ENCODE data around the gene RND3. TPM values are rescaled to one million over a fixed set of nuclear protein-coding genes. Genes with fewer than 3 reads are reported as not detected.

Gene RND3
- total and polyA plus RNA-seq, 2 of the 13 experiments (the other 11 are each of a cell fraction or from before 2014, with no cell fraction given) = 0.13 to 0.42 TPM

DNA sequence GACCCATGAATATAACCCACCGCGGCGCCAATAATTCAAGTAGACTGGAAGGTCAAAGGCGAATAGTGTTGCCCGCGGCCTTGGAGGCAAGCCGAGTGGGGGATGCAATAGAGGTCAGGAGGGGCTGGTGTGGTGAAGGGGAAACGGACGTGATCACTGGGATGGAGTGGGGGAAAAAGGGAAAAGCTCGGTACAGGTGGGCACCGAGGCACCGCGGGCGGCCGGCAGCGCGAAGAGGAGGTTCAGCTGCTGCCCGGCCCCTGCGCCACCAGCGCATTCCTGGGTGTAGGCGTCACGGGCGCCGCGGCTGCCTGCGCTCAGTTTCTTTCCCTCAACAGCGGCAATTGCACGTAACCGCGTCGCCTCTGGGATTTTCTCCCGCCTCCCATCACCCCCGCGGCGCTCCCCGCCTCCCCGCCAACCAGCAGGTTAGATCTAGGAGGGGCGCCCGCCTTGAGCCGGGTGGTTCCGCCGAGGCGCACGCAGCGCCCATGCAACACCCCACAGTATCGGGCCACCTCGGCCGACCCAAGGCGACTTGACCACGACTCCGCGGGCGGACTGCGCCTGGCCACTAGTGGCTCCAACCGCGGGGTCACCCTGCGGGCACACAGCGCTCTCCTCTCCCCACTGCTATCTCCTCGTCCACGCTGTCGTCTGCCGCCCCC lies 1.5 kb downstream of the RND3 start (continued):
- TF ChIP-seq, protein P1, sequence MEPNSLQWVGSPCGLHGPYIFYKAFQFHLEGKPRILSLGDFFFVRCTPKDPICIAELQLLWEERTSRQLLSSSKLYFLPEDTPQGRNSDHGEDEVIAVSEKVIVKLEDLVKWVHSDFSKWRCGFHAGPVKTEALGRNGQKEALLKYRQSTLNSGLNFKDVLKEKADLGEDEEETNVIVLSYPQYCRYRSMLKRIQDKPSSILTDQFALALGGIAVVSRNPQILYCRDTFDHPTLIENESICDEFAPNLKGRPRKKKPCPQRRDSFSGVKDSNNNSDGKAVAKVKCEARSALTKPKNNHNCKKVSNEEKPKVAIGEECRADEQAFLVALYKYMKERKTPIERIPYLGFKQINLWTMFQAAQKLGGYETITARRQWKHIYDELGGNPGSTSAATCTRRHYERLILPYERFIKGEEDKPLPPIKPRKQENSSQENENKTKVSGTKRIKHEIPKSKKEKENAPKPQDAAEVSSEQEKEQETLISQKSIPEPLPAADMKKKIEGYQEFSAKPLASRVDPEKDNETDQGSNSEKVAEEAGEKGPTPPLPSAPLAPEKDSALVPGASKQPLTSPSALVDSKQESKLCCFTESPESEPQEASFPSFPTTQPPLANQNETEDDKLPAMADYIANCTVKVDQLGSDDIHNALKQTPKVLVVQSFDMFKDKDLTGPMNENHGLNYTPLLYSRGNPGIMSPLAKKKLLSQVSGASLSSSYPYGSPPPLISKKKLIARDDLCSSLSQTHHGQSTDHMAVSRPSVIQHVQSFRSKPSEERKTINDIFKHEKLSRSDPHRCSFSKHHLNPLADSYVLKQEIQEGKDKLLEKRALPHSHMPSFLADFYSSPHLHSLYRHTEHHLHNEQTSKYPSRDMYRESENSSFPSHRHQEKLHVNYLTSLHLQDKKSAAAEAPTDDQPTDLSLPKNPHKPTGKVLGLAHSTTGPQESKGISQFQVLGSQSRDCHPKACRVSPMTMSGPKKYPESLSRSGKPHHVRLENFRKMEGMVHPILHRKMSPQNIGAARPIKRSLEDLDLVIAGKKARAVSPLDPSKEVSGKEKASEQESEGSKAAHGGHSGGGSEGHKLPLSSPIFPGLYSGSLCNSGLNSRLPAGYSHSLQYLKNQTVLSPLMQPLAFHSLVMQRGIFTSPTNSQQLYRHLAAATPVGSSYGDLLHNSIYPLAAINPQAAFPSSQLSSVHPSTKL (CRISPR knock-in tag; IDR thresholded peaks at IDR 0.05) = no peak
- TF ChIP-seq ZFP1 (CRISPR knock-in tag; IDR thresholded peaks at IDR 0.05) = no peak
- TF ChIP-seq TSC22D2 (CRISPR knock-in tag; IDR thresholded peaks at IDR 0.05; ENCODE audit: borderline replicate concordance) = no peak
- TF ChIP-seq, protein P2, sequence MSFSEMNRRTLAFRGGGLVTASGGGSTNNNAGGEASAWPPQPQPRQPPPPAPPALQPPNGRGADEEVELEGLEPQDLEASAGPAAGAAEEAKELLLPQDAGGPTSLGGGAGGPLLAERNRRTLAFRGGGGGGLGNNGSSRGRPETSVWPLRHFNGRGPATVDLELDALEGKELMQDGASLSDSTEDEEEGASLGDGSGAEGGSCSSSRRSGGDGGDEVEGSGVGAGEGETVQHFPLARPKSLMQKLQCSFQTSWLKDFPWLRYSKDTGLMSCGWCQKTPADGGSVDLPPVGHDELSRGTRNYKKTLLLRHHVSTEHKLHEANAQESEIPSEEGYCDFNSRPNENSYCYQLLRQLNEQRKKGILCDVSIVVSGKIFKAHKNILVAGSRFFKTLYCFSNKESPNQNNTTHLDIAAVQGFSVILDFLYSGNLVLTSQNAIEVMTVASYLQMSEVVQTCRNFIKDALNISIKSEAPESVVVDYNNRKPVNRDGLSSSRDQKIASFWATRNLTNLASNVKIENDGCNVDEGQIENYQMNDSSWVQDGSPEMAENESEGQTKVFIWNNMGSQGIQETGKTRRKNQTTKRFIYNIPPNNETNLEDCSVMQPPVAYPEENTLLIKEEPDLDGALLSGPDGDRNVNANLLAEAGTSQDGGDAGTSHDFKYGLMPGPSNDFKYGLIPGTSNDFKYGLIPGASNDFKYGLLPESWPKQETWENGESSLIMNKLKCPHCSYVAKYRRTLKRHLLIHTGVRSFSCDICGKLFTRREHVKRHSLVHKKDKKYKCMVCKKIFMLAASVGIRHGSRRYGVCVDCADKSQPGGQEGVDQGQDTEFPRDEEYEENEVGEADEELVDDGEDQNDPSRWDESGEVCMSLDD (CRISPR knock-in tag; IDR thresholded peaks at IDR 0.05; ENCODE audit: borderline replicate concordance) = no peak
- TF ChIP-seq ZNF615 (CRISPR knock-in tag; IDR thresholded peaks at IDR 0.05; ENCODE audit: borderline replicate concordance) = no peak
- TF ChIP-seq TBL1XR1 (IDR thresholded peaks at IDR 0.05; ENCODE audit: borderline replicate concordance, low read length, partially characterized antibody) = no peak
- no peak for TF ChIP-seq ZNF431 (CRISPR knock-in tag; IDR thresholded peaks at IDR 0.05; ENCODE audit: borderline replicate concordance, low read depth)
- no peak for TF ChIP-seq ZBTB7A (CRISPR knock-in tag; IDR thresholded peaks at IDR 0.05)
- TF ChIP-seq, protein P3, sequence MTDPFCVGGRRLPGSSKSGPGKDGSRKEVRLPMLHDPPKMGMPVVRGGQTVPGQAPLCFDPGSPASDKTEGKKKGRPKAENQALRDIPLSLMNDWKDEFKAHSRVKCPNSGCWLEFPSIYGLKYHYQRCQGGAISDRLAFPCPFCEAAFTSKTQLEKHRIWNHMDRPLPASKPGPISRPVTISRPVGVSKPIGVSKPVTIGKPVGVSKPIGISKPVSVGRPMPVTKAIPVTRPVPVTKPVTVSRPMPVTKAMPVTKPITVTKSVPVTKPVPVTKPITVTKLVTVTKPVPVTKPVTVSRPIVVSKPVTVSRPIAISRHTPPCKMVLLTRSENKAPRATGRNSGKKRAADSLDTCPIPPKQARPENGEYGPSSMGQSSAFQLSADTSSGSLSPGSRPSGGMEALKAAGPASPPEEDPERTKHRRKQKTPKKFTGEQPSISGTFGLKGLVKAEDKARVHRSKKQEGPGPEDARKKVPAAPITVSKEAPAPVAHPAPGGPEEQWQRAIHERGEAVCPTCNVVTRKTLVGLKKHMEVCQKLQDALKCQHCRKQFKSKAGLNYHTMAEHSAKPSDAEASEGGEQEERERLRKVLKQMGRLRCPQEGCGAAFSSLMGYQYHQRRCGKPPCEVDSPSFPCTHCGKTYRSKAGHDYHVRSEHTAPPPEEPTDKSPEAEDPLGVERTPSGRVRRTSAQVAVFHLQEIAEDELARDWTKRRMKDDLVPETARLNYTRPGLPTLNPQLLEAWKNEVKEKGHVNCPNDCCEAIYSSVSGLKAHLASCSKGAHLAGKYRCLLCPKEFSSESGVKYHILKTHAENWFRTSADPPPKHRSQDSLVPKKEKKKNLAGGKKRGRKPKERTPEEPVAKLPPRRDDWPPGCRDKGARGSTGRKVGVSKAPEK (CRISPR knock-in tag; IDR thresholded peaks at IDR 0.05; ENCODE audit: borderline replicate concordance) = no peak
- no peak for TF ChIP-seq KLF16 (CRISPR knock-in tag; IDR thresholded peaks at IDR 0.05)
- TF ChIP-seq, protein P4, sequence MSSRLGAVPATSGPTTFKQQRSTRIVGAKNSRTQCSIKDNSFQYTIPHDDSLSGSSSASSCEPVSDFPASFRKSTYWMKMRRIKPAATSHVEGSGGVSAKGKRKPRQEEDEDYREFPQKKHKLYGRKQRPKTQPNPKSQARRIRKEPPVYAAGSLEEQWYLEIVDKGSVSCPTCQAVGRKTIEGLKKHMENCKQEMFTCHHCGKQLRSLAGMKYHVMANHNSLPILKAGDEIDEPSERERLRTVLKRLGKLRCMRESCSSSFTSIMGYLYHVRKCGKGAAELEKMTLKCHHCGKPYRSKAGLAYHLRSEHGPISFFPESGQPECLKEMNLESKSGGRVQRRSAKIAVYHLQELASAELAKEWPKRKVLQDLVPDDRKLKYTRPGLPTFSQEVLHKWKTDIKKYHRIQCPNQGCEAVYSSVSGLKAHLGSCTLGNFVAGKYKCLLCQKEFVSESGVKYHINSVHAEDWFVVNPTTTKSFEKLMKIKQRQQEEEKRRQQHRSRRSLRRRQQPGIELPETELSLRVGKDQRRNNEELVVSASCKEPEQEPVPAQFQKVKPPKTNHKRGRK (CRISPR knock-in tag; IDR thresholded peaks at IDR 0.05) = no peak
- no peak for TF ChIP-seq SNAI1 (CRISPR knock-in tag; IDR thresholded peaks at IDR 0.05; ENCODE audit: borderline replicate concordance)
- no peak for TF ChIP-seq ZNF382 (CRISPR knock-in tag; IDR thresholded peaks at IDR 0.05; ENCODE audit: borderline replicate concordance)
- no peak for TF ChIP-seq ZNF326 (CRISPR knock-in tag; IDR thresholded peaks at IDR 0.05; ENCODE audit: borderline replicate concordance)
- TF ChIP-seq ZNF350 (CRISPR knock-in tag; IDR thresholded peaks at IDR 0.05; ENCODE audit: borderline replicate concordance, low read depth) = no peak
- TF ChIP-seq, protein P5, sequence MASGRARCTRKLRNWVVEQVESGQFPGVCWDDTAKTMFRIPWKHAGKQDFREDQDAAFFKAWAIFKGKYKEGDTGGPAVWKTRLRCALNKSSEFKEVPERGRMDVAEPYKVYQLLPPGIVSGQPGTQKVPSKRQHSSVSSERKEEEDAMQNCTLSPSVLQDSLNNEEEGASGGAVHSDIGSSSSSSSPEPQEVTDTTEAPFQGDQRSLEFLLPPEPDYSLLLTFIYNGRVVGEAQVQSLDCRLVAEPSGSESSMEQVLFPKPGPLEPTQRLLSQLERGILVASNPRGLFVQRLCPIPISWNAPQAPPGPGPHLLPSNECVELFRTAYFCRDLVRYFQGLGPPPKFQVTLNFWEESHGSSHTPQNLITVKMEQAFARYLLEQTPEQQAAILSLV (CRISPR knock-in tag; IDR thresholded peaks at IDR 0.05; ENCODE audit: borderline replicate concordance) = no peak

Data from HepG2 (cell line).